Measurements from ENCODE around the gene NCEH1.
"Not testable (repeated sequence)": the region's sequence is repeated elsewhere in the genome, so short reads cannot be mapped to it uniquely, and the experiment has no call there.

The NCEH1 gene

GRCh38 chr3:172609750-172610149, 101.1 kb downstream of the NCEH1 start:
- no peak for DNase-seq (ENCODE audit: low spot score)

- no peak for DNase-seq (ENCODE audit: low spot score)
These were observed 102.3 kb downstream of the NCEH1 start for GRCh38 chr3:172608575-172608974.

GRCh38 chr3:172607305-172608121, 103.4 kb downstream of the NCEH1 start:
- no peak for DNase-seq (ENCODE audit: low spot score)

- no peak for DNase-seq (ENCODE audit: low spot score)
These were observed 104.8 kb downstream of the NCEH1 start for GRCh38 chr3:172606021-172606420.

- no peak for DNase-seq (ENCODE audit: low spot score)
These were observed 105.8 kb downstream of the NCEH1 start for GRCh38 chr3:172604895-172605646.

- no peak for DNase-seq (ENCODE audit: low spot score)
These were observed 109.6 kb downstream of the NCEH1 start for GRCh38 chr3:172601066-172601832.

GRCh38 chr3:172600644-172601065, 110.2 kb downstream of the NCEH1 start:
- DNase-seq (ENCODE audit: low spot score) = no peak

GRCh38 chr3:172598904-172599303, 112.0 kb downstream of the NCEH1 start:
- no peak for DNase-seq (ENCODE audit: low spot score)

- no peak for DNase-seq (ENCODE audit: low spot score)
These were observed 114.5 kb downstream of the NCEH1 start for GRCh38 chr3:172596394-172596706.

- peak; percentile 53 for DNase-seq (ENCODE audit: low spot score)
These were observed 115.0 kb downstream of the NCEH1 start for GRCh38 chr3:172595664-172596393.

GRCh38 chr3:172594900-172595663, 115.8 kb downstream of the NCEH1 start:
- DNase-seq (ENCODE audit: low spot score) = not testable (repeated sequence)

GRCh38 chr3:172592898-172593669, 117.8 kb downstream of the NCEH1 start:
- no peak for DNase-seq (ENCODE audit: low spot score)

- DNase-seq (ENCODE audit: low spot score) = no peak
These were observed 118.7 kb downstream of the NCEH1 start for GRCh38 chr3:172591876-172592771.

GRCh38 chr3:172591125-172591605, 119.7 kb downstream of the NCEH1 start:
- no peak for DNase-seq (ENCODE audit: low spot score)

GRCh38 chr3:172586436-172586835, 124.4 kb downstream of the NCEH1 start:
- no peak for DNase-seq (ENCODE audit: low spot score)

GRCh38 chr3:172585954-172586353, 124.9 kb downstream of the NCEH1 start:
- no peak for DNase-seq (ENCODE audit: low spot score)

GRCh38 chr3:172582712-172583111, 128.2 kb downstream of the NCEH1 start:
- no peak for DNase-seq (ENCODE audit: low spot score)

GRCh38 chr3:172581757-172582166, 129.1 kb downstream of the NCEH1 start:
- DNase-seq (ENCODE audit: low spot score) = no peak
